GM12864 (cell line): ENCODE data around the gene MSANTD1.

Experiments
- DNase-seq: peaks from one replicate; pipeline ENCODE4 v3.0.0-alpha.2; 2011; ENCODE audit warnings: low read depth
- H3K4me3 ChIP-seq: 2 replicates; pipeline ENCODE4 v1.5.1; 2011; ENCODE audit warnings: mild to moderate bottlenecking, low read depth, low read length, control low read depth
- CTCF ChIP-seq: IDR thresholded peaks from 2 replicates; pipeline ENCODE4 v1.5.1; 2011; ENCODE audit warnings: low read depth, mild to moderate bottlenecking, moderate library complexity, low read length, control low read depth, inconsistent platforms; ENCODE audit errors: missing control alignments

Gene MSANTD1

DNA sequence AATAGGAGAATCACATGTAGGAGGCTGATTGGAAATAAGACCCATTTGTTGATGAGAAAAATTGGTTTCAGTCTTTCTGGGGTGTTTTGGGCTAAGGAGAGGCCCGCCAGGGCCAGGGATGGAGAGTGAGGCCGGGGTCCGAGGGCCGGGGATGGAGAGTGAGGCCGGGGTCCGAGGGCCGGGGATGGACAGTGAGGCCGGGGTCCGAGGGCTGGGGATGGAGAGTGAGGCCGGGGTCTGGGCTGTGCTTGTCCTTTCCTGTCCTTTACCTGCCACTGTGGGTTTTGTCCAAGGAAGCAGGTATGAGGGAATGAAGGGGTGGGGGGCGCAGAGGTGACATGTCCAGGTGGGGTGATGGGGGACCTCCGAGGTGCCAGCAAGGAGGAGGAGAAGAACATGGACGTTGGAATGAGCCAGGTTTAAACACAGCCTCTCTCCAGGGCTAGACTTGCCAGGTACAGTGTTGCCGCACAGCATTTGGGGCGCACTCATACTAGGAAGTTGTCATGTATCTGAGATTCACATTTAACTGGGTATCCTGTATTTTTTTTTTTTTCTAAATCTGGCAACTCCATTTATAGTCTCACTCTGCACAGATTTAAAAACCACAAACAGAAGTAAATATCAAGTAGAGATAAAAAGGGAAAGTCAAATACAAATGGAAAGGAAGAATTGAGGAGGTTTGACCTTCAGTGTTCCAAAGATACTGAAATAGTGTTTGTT, 52.7 kb downstream of the MSANTD1 start:
- no peak for DNase-seq
- TF ChIP-seq CTCF = no peak
- no peak overlapping the region for H3K4me3 ChIP-seq

DNA sequence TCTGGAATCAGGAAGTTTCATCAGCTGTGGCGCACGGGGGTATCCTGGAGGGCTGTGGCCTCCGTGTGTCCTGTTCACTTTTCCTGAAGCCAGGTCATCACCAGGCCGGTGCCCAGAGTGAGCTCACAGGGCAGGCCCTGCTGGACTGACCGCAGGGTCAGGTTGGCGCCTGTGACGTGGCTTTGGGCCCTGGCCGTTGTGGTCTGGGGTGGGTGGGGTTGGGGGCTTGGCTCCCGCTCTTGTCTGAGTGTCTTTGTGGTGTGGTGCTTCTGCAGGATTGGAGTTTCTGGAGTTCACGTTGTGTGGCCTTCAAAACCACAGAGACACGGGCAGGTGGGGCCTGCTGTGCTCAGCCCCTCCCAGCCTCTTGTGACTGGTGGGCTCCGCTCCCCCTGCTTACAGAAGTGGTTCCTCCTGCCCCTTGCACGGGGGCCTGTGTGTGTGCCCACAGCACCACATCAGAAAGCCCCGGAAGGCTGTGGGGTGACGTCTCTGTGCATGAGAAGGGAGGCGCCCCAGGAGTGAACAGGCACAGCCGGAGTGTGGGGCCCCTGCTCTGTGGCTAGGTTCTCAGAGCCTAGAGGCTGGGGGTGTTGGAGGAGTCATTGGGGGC, 53.3 kb downstream of the MSANTD1 start:
- no peak for DNase-seq
- TF ChIP-seq CTCF = no peak
- no peak overlapping the region for H3K4me3 ChIP-seq

- no peak overlapping the region for H3K4me3 ChIP-seq
- TF ChIP-seq CTCF = no peak
- DNase-seq = no peak
These were observed 54.0 kb downstream of the MSANTD1 start for GRCh38 chr4:3302786-3303564.

DNA sequence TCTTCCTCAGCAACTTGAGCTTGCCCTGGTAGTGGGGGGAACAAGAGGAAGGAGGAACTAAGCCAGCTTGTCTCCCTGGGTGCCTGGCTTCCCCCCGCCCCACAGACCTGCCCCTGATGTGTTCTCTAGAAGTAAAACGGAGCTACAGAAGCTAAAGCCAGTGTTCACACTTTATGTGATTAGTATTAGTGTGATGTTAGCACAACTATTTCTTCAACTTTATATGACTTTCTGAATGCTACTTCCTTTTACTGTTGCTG, 54.5 kb downstream of the MSANTD1 start:
- H3K4me3 ChIP-seq = no peak overlapping the region
- no peak for TF ChIP-seq CTCF
- no peak for DNase-seq

DNA sequence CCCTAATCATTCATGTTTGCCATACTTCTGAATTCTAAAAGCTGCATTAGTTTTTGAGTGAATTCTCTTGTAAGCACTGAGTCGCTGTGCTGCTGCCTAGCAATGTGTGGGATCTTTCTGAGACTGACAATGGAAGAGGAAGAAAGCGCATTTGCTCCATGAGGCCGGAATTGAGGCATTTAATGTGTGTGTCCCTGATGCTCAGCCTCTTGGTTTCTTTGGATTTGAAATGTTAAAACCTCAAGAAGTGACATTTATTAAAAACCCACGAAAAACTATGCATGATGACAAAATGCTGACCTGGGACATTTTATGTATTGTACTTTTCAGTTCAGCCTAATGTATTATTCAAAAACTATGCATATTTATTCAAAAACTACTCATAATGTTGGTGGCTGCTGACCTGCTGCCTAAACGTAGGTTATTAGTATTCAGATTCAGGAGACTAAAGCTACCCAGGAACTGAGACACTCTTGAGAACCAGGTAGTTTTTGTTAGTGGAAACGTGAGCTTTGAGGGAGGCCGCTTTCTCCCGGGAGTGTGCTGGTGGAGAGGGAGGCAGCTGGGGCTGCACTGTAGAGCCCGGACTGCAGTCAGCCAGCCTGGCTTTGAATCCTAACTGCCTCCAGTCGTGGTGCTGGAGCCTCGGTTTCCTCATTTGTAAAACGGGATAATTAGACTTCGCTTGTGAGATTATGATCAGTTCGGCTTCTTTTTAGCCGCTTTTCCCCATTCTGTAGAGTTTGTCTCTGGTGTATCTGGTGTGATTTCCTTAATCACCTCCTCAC, 55.2 kb downstream of the MSANTD1 start:
- H3K4me3 ChIP-seq = no peak overlapping the region
- no peak for DNase-seq
- TF ChIP-seq CTCF = no peak

GRCh38 chr4:3304831-3305609, 56.1 kb downstream of the MSANTD1 start:
- no peak for TF ChIP-seq CTCF
- no peak for DNase-seq
- H3K4me3 ChIP-seq = no peak overlapping the region
